HepG2 (cell line): ENCODE measurements around the gene UACA. TPM values are rescaled to one million over a fixed set of nuclear protein-coding genes. Genes with fewer than 3 reads are reported as not detected.
A peak's percentile ranks its signal among the peaks of the same experiment; 100 is the strongest.

Experiments used
- ATAC-seq: fragments of 200-7000 bp; cut with Tn5 transposase; 3 replicates; pipeline ENCODE4 v1.9.1; 2020; ENCODE audit warnings: mild to moderate bottlenecking, moderate library complexity
- BruUV-seq: library from RNA; stranded (reverse); fragments of 400-500 nt; replicated peaks from 2 replicates; lab custom pipeline; 2021; lab: Mats Ljungman, UMichigan
- CTCF ChIA-PET: fragments of 300-600 bp; formaldehyde crosslinking; extraction: SDS; loops from one replicate; lab custom pipeline; 2021; ENCODE audit warnings: low total read pairs, inconsistent platforms, low intra/inter-chr PET ratio; lab: Yijun Ruan, JAX
- POLR2A ChIA-PET: fragments of 350-600 bp; sonication (Branson Sonifier 250); formaldehyde crosslinking; loops from one replicate; lab custom pipeline; 2020; ENCODE audit warnings: antibody characterized with exemption, inconsistent platforms; lab: Yijun Ruan, JAX
- DNase-seq: peaks from one replicate; pipeline ENCODE4 v3.0.0-alpha.2; 2015; ENCODE audit warnings: low spot score
- FAIRE-seq: peaks from 3 replicates; lab custom pipeline; 2011; peaks lifted over from hg19 to GRCh38; lab: Jason Lieb, UNC
- H2AFZ ChIP-seq: one replicate; pipeline ENCODE4 v1.6.1; 2011; ENCODE audit warnings: low read length, inconsistent platforms
- H3K27ac ChIP-seq: fragments of 300-600 bp; 3 replicates; pipeline ENCODE4 v1.8.0; 2011; ENCODE audit warnings: mixed run types, mild to moderate bottlenecking, mixed read lengths, low read length, inconsistent platforms; ENCODE audit not compliant: insufficient read depth; ENCODE audit errors: extremely low read length
- H3K27me3 ChIP-seq, 2 experiments: fragments of 200-600 bp in 1 of 2; 2 replicates in 1 of 2; 3 replicates in 1 of 2; pipeline versions ENCODE4 v1.6.0 to v1.8.0; 2011; ENCODE audit warnings: low read length in 2 of 2, mild to moderate bottlenecking in 2 of 2, moderate library complexity in 2 of 2, inconsistent platforms in 1 of 2; ENCODE audit not compliant: insufficient read depth in 2 of 2, control insufficient read depth in 1 of 2
- H3K36me3 ChIP-seq, 2 experiments: fragments of 200-600 bp in 1 of 2; replicated peaks in 1 of 2; 2 replicates in 1 of 2; 3 replicates in 1 of 2; pipeline versions ENCODE4 v1.5.1 to v1.8.0; 2011; ENCODE audit warnings: low read length in 2 of 2, inconsistent platforms in 1 of 2; ENCODE audit not compliant: insufficient read depth in 2 of 2, control insufficient read depth in 1 of 2
- H3K4me1 ChIP-seq: 2 replicates; pipeline ENCODE4 v1.5.1; 2012; ENCODE audit warnings: low read length, inconsistent platforms; ENCODE audit not compliant: insufficient read depth
- H3K4me2 ChIP-seq: 2 replicates; pipeline ENCODE4 v1.6.0; 2011; ENCODE audit warnings: low read depth, low read length, inconsistent platforms
- H3K4me3 ChIP-seq, 3 experiments: fragments of 200-600 bp in 1 of 3; sonication (generic), shearing (Covaris generic) in 1 of 3; replicated peaks in 1 of 3; 2 replicates each; pipeline ENCODE4 v1.5.1; 2011 to 2016; ENCODE audit warnings: low read length in 3 of 3, inconsistent platforms in 2 of 3, low read depth in 2 of 3, mild to moderate bottlenecking in 2 of 3, control low read depth in 1 of 3, mixed read lengths in 1 of 3; ENCODE audit not compliant: insufficient read depth in 1 of 3
- H3K79me2 ChIP-seq: one replicate; pipeline ENCODE4 v1.6.1; 2011; ENCODE audit warnings: low read length, inconsistent platforms; ENCODE audit not compliant: insufficient read depth
- H3K9ac ChIP-seq: 2 replicates; pipeline ENCODE4 v1.6.0; 2011; ENCODE audit warnings: mild to moderate bottlenecking, low read depth, low read length, inconsistent platforms; ENCODE audit not compliant: insufficient read depth
- H3K9me3 ChIP-seq: 2 replicates; pipeline ENCODE4 v1.5.1; 2012; ENCODE audit warnings: mild to moderate bottlenecking, low read length
- H4K20me1 ChIP-seq: 2 replicates; pipeline ENCODE4 v1.6.0; 2011; ENCODE audit warnings: inconsistent platforms, mild to moderate bottlenecking, low read length, moderate library complexity; ENCODE audit not compliant: insufficient read depth
- BRF2 ChIP-seq: sonication (generic); formaldehyde crosslinking; IDR thresholded peaks from 2 replicates; pipeline ENCODE4 v1.8.1; 2022; ENCODE audit warnings: mild to moderate bottlenecking, missing genetic modification reagents
- DNMT3B ChIP-seq: conservative IDR thresholded peaks from 2 replicates; pipeline ENCODE4 v1.6.1; 2016; ENCODE audit warnings: missing biosample characterization, control low read depth
- FOSL2 ChIP-seq: sonication (generic); formaldehyde crosslinking; IDR thresholded peaks from 2 replicates; pipeline ENCODE4 v1.4.0; 2020; ENCODE audit warnings: missing genetic modification reagents
- GPBP1L1 ChIP-seq: sonication (generic); formaldehyde crosslinking; IDR thresholded peaks from 2 replicates; pipeline ENCODE4 v1.5.0; 2020; ENCODE audit warnings: mild to moderate bottlenecking, missing genetic modification reagents
- HMG20A ChIP-seq: IDR thresholded peaks from 2 replicates; pipeline ENCODE4 v1.6.1; 2016; ENCODE audit warnings: borderline replicate concordance
- SAP130 ChIP-seq: IDR thresholded peaks from 2 replicates; pipeline ENCODE4 v1.6.1; 2016; ENCODE audit warnings: low read depth
- ZNF274 ChIP-seq: sonication (generic); formaldehyde crosslinking; IDR thresholded peaks from 2 replicates; pipeline ENCODE4 v1.5.1; 2020; ENCODE audit warnings: mild to moderate bottlenecking, missing genetic modification reagents
- WGBS: methylation state at CpG from one replicate; pipeline ENCODE4 v1.1.6; 2017; ENCODE audit warnings: low lambda C conversion rate; 5-methylcytosine and 5-hydroxymethylcytosine counted together
- in situ Hi-C: cut with HindIII; loops from 2 replicates; pipeline ENCODE4 v1.10.0; 2017; ENCODE audit warnings: low pct_unique_long_range_greater_than_20kb; ENCODE audit not compliant: extremely low pct_ligation_motif_present
- intact Hi-C: fragments of 100-400 bp; cut with micrococcal nuclease; formaldehyde crosslinking; loops from one replicate; pipeline ENCODE4 v1.10.0; 2022; ENCODE audit not compliant: unreplicated experiment
- polyA plus RNA-seq, 8 experiments: library from polyadenylated mRNA; depleted of rRNA in 3 of 8; stranded (reverse) in 7 of 8; unstranded in 1 of 8; fragments of >200 nt; fragmentation: Illumina TruSeq in 4 of 8; extraction: Trizol in 4 of 8; gene quantifications; 2 replicates each; pipeline versions ENCODE4 v1.2.1 to v1.2.3, GENCODE V29; 2011 to 2016; ENCODE audit warnings: low read depth in 4 of 8, missing spikeins in 1 of 8, mixed read lengths in 1 of 8; ENCODE audit not compliant: insufficient read depth in 1 of 8
- total RNA-seq, 5 experiments: library from RNA; depleted of rRNA; stranded (reverse); fragments of >200 nt; fragmentation: Illumina TruSeq; extraction: Trizol; gene quantifications; 2 replicates each; pipeline ENCODE4 v1.2.3, GENCODE V29; 2016; ENCODE audit warnings: low read depth in 1 of 5

The UACA gene
- total and polyA plus RNA-seq, 2 of the 13 experiments (the other 11 are each of a cell fraction or from before 2014, with no cell fraction given): 17.8 to 39.2 TPM

- H2AFZ ChIP-seq: no peak overlapping the region
- H3K4me2 ChIP-seq: no peak overlapping the region
- ChIA-PET POLR2A (interaction anchor here (0.6 kb wide), 1 partner anchor 599 kb away, joined by 3 read pairs; no protein-coding TSS in a partner anchor), CTCF (no interaction called here)
- 5% methylated on average over 2 of the region's 2 CpGs for WGBS
- no peak overlapping the region for H3K9ac ChIP-seq
- in situ Hi-C loops: no loop called here
- TF ChIP-seq ZNF274 (CRISPR knock-in tag): no peak
- no peak for TF ChIP-seq BRF2
- 0 out of 2 replicates have a peak, but pooled peaks have one; percentile 21 for TF ChIP-seq SAP130 (CRISPR knock-in tag)
- no peak for TF ChIP-seq GPBP1L1 (CRISPR knock-in tag)
- no peak for TF ChIP-seq DNMT3B
- peak; percentile 53 for TF ChIP-seq FOSL2
- TF ChIP-seq HMG20A (CRISPR knock-in tag): peak; percentile 13; the same call in 1 of the 2 replicates
- H3K79me2 ChIP-seq: no peaks in the 10 kb centered on the region
- no peaks in the 10 kb centered on the region for H3K9me3 ChIP-seq
- intact Hi-C loops: no loop called here
- no peak overlapping the region for H3K4me3 ChIP-seq
- peaks cover 38% of the 10 kb centered on the region for H3K4me1 ChIP-seq
- H4K20me1 ChIP-seq: no peaks in the 10 kb centered on the region
- FAIRE-seq (no peak), DNase-seq (peak; percentile 57), ATAC-seq (peak; percentile 65)
- H3K27ac ChIP-seq: no peak overlapping the region
- no TSS peak for BruUV-seq
- no peaks in the 10 kb centered on the region for H3K36me3 ChIP-seq
- H3K27me3 ChIP-seq: no peaks in the 10 kb centered on the region
Observed at GRCh38 chr15:70795311-70795665, 31.9 kb upstream of the UACA start.
